Gastrocnemius medialis (tissue), 4 donors: ENCODE data around the gene TAF5L.

ENCODE experiments used
- CTCF ChIP-seq, 5 experiments: fragments of 450-650 bp in 3 of 5; fragments of 200-600 bp in 2 of 5; sonication (generic) in 2 of 5; IDR thresholded peaks in 4 of 5; conservative IDR thresholded peaks in 1 of 5; 1 replicate in 4 of 5; 2 replicates in 1 of 5; pipeline ENCODE4 v1.5.1; 2016 to 2019; ENCODE audit warnings: antibody characterized with exemption in 5 of 5, mild to moderate bottlenecking in 3 of 5, moderate library complexity in 3 of 5
- POLR2A ChIP-seq, 2 donors: fragments of 450-650 bp; IDR thresholded peaks; one replicate each; pipeline ENCODE4 v1.6.1; 2017; ENCODE audit warnings: antibody characterized with exemption in 2 of 2, mild to moderate bottlenecking in 2 of 2, moderate library complexity in 2 of 2

GRCh38 chr1:229671310-229671709 is 45.4 kb upstream of the TAF5L start:
- no peak for TF ChIP-seq CTCF (IDR thresholded peaks at IDR 0.05 in 4 of 5, conservative IDR thresholded peaks at IDR 0.05 in 1 of 5)
- TF ChIP-seq POLR2A (IDR thresholded peaks at IDR 0.05) = no peak
